HepG2 (cell line): ENCODE results near the gene TRAPPC5. TPM values are rescaled to one million over a fixed set of nuclear protein-coding genes. Genes with fewer than 3 reads are reported as not detected.

Experiments
- ATAC-seq: fragments of 200-7000 bp; cut with Tn5 transposase; 3 replicates; pipeline ENCODE4 v1.9.1; 2020; ENCODE audit warnings: mild to moderate bottlenecking, moderate library complexity
- BruUV-seq: library from RNA; stranded (reverse); fragments of 400-500 nt; replicated peaks from 2 replicates; lab custom pipeline; 2021; lab: Mats Ljungman, UMichigan
- CTCF ChIA-PET: fragments of 300-600 bp; formaldehyde crosslinking; extraction: SDS; loops from one replicate; lab custom pipeline; 2021; ENCODE audit warnings: low total read pairs, inconsistent platforms, low intra/inter-chr PET ratio; lab: Yijun Ruan, JAX
- POLR2A ChIA-PET: fragments of 350-600 bp; sonication (Branson Sonifier 250); formaldehyde crosslinking; loops from one replicate; lab custom pipeline; 2020; ENCODE audit warnings: antibody characterized with exemption, inconsistent platforms; lab: Yijun Ruan, JAX
- DNase-seq: peaks from one replicate; pipeline ENCODE4 v3.0.0-alpha.2; 2015; ENCODE audit warnings: low spot score
- FAIRE-seq: peaks from 3 replicates; lab custom pipeline; 2011; peaks lifted over from hg19 to GRCh38; lab: Jason Lieb, UNC
- H2AFZ ChIP-seq: one replicate; pipeline ENCODE4 v1.6.1; 2011; ENCODE audit warnings: low read length, inconsistent platforms
- H3K27ac ChIP-seq: fragments of 300-600 bp; 3 replicates; pipeline ENCODE4 v1.8.0; 2011; ENCODE audit warnings: mixed run types, mild to moderate bottlenecking, mixed read lengths, low read length, inconsistent platforms; ENCODE audit not compliant: insufficient read depth; ENCODE audit errors: extremely low read length
- H3K27me3 ChIP-seq, 2 experiments: fragments of 200-600 bp in 1 of 2; 2 replicates in 1 of 2; 3 replicates in 1 of 2; pipeline versions ENCODE4 v1.6.0 to v1.8.0; 2011; ENCODE audit warnings: low read length in 2 of 2, mild to moderate bottlenecking in 2 of 2, moderate library complexity in 2 of 2, inconsistent platforms in 1 of 2; ENCODE audit not compliant: insufficient read depth in 2 of 2, control insufficient read depth in 1 of 2
- H3K36me3 ChIP-seq, 2 experiments: fragments of 200-600 bp in 1 of 2; replicated peaks in 1 of 2; 2 replicates in 1 of 2; 3 replicates in 1 of 2; pipeline versions ENCODE4 v1.5.1 to v1.8.0; 2011; ENCODE audit warnings: low read length in 2 of 2, inconsistent platforms in 1 of 2; ENCODE audit not compliant: insufficient read depth in 2 of 2, control insufficient read depth in 1 of 2
- H3K4me1 ChIP-seq: 2 replicates; pipeline ENCODE4 v1.5.1; 2012; ENCODE audit warnings: low read length, inconsistent platforms; ENCODE audit not compliant: insufficient read depth
- H3K4me2 ChIP-seq: 2 replicates; pipeline ENCODE4 v1.6.0; 2011; ENCODE audit warnings: low read depth, low read length, inconsistent platforms
- H3K4me3 ChIP-seq, 3 experiments: fragments of 200-600 bp in 1 of 3; sonication (generic), shearing (Covaris generic) in 1 of 3; replicated peaks in 1 of 3; 2 replicates each; pipeline ENCODE4 v1.5.1; 2011 to 2016; ENCODE audit warnings: low read length in 3 of 3, inconsistent platforms in 2 of 3, low read depth in 2 of 3, mild to moderate bottlenecking in 2 of 3, control low read depth in 1 of 3, mixed read lengths in 1 of 3; ENCODE audit not compliant: insufficient read depth in 1 of 3
- H3K79me2 ChIP-seq: one replicate; pipeline ENCODE4 v1.6.1; 2011; ENCODE audit warnings: low read length, inconsistent platforms; ENCODE audit not compliant: insufficient read depth
- H3K9ac ChIP-seq: 2 replicates; pipeline ENCODE4 v1.6.0; 2011; ENCODE audit warnings: mild to moderate bottlenecking, low read depth, low read length, inconsistent platforms; ENCODE audit not compliant: insufficient read depth
- H3K9me3 ChIP-seq: 2 replicates; pipeline ENCODE4 v1.5.1; 2012; ENCODE audit warnings: mild to moderate bottlenecking, low read length
- H4K20me1 ChIP-seq: 2 replicates; pipeline ENCODE4 v1.6.0; 2011; ENCODE audit warnings: inconsistent platforms, mild to moderate bottlenecking, low read length, moderate library complexity; ENCODE audit not compliant: insufficient read depth
- CTCF ChIP-seq: sonication (generic); formaldehyde crosslinking; IDR thresholded peaks from 2 replicates; pipeline ENCODE4 v1.5.0; 2020; ENCODE audit warnings: mild to moderate bottlenecking, missing genetic modification reagents, moderate library complexity
- KDM4B ChIP-seq: sonication (generic); formaldehyde crosslinking; IDR thresholded peaks from 2 replicates; pipeline ENCODE4 v1.4.0; 2020; ENCODE audit warnings: missing genetic modification reagents
- KLF11 ChIP-seq: IDR thresholded peaks from 2 replicates; pipeline ENCODE4 v1.6.1; 2016; ENCODE audit warnings: missing compliant biosample characterization
- NBN ChIP-seq: fragments of 450-650 bp; conservative IDR thresholded peaks from 2 replicates; pipeline ENCODE4 v1.6.1; 2017
- RBFOX2 ChIP-seq: fragments of 200-400 bp; formaldehyde crosslinking; IDR thresholded peaks from 2 replicates; pipeline ENCODE4 v1.6.1; 2017; ENCODE audit warnings: low read depth, mild to moderate bottlenecking, low read length
- SMC3 ChIP-seq: IDR thresholded peaks from 2 replicates; pipeline ENCODE4 v1.6.1; 2011; ENCODE audit warnings: low read length, improper control_type of control experiment
- TCF7 ChIP-seq: sonication (generic); IDR thresholded peaks from 2 replicates; pipeline ENCODE4 v1.6.1; 2016; ENCODE audit warnings: antibody characterized with exemption, low read depth
- ZBTB1 ChIP-seq: sonication (generic); formaldehyde crosslinking; IDR thresholded peaks from 2 replicates; pipeline ENCODE4 v1.4.0; 2020; ENCODE audit warnings: missing genetic modification reagents, borderline replicate concordance
- ZNF180 ChIP-seq: sonication (generic); formaldehyde crosslinking; IDR thresholded peaks from 2 replicates; pipeline ENCODE4 v1.4.0; 2020; ENCODE audit warnings: low read depth, missing genetic modification reagents, borderline replicate concordance
- ZNF503 ChIP-seq: sonication (generic); formaldehyde crosslinking; IDR thresholded peaks from 2 replicates; pipeline ENCODE4 v1.4.0; 2020; ENCODE audit warnings: missing genetic modification reagents
- WGBS: methylation state at CpG from one replicate; pipeline ENCODE4 v1.1.6; 2017; ENCODE audit warnings: low lambda C conversion rate; 5-methylcytosine and 5-hydroxymethylcytosine counted together
- in situ Hi-C: cut with HindIII; loops from 2 replicates; pipeline ENCODE4 v1.10.0; 2017; ENCODE audit warnings: low pct_unique_long_range_greater_than_20kb; ENCODE audit not compliant: extremely low pct_ligation_motif_present
- intact Hi-C: fragments of 100-400 bp; cut with micrococcal nuclease; formaldehyde crosslinking; loops from one replicate; pipeline ENCODE4 v1.10.0; 2022; ENCODE audit not compliant: unreplicated experiment
- polyA plus RNA-seq, 8 experiments: library from polyadenylated mRNA; depleted of rRNA in 3 of 8; stranded (reverse) in 7 of 8; unstranded in 1 of 8; fragments of >200 nt; fragmentation: Illumina TruSeq in 4 of 8; extraction: Trizol in 4 of 8; gene quantifications; 2 replicates each; pipeline versions ENCODE4 v1.2.1 to v1.2.3, GENCODE V29; 2011 to 2016; ENCODE audit warnings: low read depth in 4 of 8, missing spikeins in 1 of 8, mixed read lengths in 1 of 8; ENCODE audit not compliant: insufficient read depth in 1 of 8
- total RNA-seq, 5 experiments: library from RNA; depleted of rRNA; stranded (reverse); fragments of >200 nt; fragmentation: Illumina TruSeq; extraction: Trizol; gene quantifications; 2 replicates each; pipeline ENCODE4 v1.2.3, GENCODE V29; 2016; ENCODE audit warnings: low read depth in 1 of 5
- TF ChIP-seq, protein P1 (sequence below): sonication (generic); formaldehyde crosslinking; IDR thresholded peaks from 2 replicates; pipeline ENCODE4 v1.4.0; 2020; ENCODE audit warnings: missing genetic modification reagents

The TRAPPC5 gene
- total and polyA plus RNA-seq, 2 of the 13 experiments (the other 11 are each of a cell fraction or from before 2014, with no cell fraction given): 38.5 to 78.7 TPM

GRCh38 chr19:7641290-7642276, 39.0 kb upstream of the TRAPPC5 start:
- Histone ChIP-seq H3K9me3 (no peaks in the 10 kb centered on the region), H3K9ac (no peak overlapping the region), H3K4me2 (no peak overlapping the region), H3K36me3 (no peaks in the 10 kb centered on the region; a peak in 1 of 5 replicates), H3K27me3 (no peaks in the 10 kb centered on the region; a peak in 1 of 5 replicates), H3K27ac (no peak overlapping the region), H2AFZ (no peak overlapping the region), H4K20me1 (no peaks in the 10 kb centered on the region; the same call in 1 of the 2 replicates), H3K4me3 (no peak overlapping the region), H3K4me1 (peaks cover 10% of the 10 kb centered on the region), H3K79me2 (peaks cover 7% of the 10 kb centered on the region)
- DNase-seq (no peak), FAIRE-seq (no peak), ATAC-seq (no peak)
- BruUV-seq: no TSS peak
- TF ChIP-seq ZNF503 (CRISPR knock-in tag) (no peak), KDM4B (CRISPR knock-in tag) (no peak), TCF7 (no peak), KLF11 (CRISPR knock-in tag) (no peak), CTCF (peak; percentile 25; the same call in 1 of the 2 replicates), NBN (no peak), RBFOX2 (peak; percentile 30), SMC3 (peak; percentile 2; the same call in 1 of the 2 replicates), ZBTB1 (CRISPR knock-in tag) (no peak), ZNF180 (no peak)
- TF ChIP-seq, protein P1, sequence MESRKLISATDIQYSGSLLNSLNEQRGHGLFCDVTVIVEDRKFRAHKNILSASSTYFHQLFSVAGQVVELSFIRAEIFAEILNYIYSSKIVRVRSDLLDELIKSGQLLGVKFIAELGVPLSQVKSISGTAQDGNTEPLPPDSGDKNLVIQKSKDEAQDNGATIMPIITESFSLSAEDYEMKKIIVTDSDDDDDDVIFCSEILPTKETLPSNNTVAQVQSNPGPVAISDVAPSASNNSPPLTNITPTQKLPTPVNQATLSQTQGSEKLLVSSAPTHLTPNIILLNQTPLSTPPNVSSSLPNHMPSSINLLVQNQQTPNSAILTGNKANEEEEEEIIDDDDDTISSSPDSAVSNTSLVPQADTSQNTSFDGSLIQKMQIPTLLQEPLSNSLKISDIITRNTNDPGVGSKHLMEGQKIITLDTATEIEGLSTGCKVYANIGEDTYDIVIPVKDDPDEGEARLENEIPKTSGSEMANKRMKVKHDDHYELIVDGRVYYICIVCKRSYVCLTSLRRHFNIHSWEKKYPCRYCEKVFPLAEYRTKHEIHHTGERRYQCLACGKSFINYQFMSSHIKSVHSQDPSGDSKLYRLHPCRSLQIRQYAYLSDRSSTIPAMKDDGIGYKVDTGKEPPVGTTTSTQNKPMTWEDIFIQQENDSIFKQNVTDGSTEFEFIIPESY: 0 out of 2 replicates have a peak, but pooled peaks have one; percentile 7
- 89% methylated on average over 27 of the region's 43 CpGs for WGBS
- in situ Hi-C loops (no loop called here), intact Hi-C loops (no loop called here)
- POLR2A ChIA-PET: interaction anchor here (1.0 to 1.2 kb wide), 2 partner anchors 11 to 46 kb away, joined by 4 to 5 read pairs; partner anchors contain the start of gene CAMSAP3
- CTCF ChIA-PET: no interaction called here
